GM12801 (cell line): ENCODE measurements around the gene PLXNA4.

Source experiments
- TF ChIP-seq, protein P1 (sequence below): IDR thresholded peaks from one replicate; pipeline ENCODE4 v1.5.1; 2011; ENCODE audit warnings: control low read depth; ENCODE audit not compliant: insufficient read length; ENCODE audit errors: extremely low read depth

Gene PLXNA4

DNA sequence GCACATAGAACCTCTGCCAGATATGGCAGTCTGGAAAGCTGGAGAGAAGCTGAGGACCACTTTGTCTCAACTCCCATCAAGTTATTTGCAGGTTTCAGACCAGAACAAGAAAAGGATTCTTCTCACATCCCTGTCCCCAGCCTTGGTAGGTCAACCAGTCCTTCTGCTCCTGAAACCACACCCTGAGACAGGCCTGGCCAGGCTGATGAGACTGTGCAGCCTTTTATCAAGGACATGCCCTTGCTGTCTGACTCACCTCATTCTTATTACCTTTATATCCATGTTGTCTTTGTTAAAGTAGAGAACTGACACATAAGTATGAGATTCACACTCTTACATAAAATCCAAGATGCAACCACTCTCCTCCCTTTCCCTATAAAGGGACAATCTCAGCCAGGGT is 354.9 kb downstream of the PLXNA4 start:
- TF ChIP-seq, protein P1, sequence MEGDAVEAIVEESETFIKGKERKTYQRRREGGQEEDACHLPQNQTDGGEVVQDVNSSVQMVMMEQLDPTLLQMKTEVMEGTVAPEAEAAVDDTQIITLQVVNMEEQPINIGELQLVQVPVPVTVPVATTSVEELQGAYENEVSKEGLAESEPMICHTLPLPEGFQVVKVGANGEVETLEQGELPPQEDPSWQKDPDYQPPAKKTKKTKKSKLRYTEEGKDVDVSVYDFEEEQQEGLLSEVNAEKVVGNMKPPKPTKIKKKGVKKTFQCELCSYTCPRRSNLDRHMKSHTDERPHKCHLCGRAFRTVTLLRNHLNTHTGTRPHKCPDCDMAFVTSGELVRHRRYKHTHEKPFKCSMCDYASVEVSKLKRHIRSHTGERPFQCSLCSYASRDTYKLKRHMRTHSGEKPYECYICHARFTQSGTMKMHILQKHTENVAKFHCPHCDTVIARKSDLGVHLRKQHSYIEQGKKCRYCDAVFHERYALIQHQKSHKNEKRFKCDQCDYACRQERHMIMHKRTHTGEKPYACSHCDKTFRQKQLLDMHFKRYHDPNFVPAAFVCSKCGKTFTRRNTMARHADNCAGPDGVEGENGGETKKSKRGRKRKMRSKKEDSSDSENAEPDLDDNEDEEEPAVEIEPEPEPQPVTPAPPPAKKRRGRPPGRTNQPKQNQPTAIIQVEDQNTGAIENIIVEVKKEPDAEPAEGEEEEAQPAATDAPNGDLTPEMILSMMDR, result no peak

DNA sequence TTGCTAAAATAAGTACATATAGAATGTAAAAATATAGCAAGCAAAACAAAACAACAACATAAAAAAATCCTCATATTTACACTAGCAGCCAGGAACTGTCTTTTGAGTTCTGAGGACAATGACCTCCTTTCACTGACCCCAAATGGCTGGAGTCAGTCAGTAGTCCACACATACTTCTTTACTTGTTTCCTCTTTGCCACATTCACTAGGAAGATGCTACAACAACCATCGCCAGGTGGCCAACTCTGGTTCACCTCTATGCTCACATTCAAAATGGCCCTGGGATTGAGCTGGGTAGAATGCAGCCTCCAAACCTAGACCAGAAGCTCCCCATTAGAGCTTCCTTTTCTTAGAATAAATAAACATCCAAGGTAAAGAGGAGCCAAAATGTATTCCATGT is 356.2 kb downstream of the PLXNA4 start:
- TF ChIP-seq, protein P1, result no peak

- TF ChIP-seq, protein P1, result no peak
Observed at GRCh38 chr7:132218876-132219275, 357.4 kb downstream of the PLXNA4 start.

DNA sequence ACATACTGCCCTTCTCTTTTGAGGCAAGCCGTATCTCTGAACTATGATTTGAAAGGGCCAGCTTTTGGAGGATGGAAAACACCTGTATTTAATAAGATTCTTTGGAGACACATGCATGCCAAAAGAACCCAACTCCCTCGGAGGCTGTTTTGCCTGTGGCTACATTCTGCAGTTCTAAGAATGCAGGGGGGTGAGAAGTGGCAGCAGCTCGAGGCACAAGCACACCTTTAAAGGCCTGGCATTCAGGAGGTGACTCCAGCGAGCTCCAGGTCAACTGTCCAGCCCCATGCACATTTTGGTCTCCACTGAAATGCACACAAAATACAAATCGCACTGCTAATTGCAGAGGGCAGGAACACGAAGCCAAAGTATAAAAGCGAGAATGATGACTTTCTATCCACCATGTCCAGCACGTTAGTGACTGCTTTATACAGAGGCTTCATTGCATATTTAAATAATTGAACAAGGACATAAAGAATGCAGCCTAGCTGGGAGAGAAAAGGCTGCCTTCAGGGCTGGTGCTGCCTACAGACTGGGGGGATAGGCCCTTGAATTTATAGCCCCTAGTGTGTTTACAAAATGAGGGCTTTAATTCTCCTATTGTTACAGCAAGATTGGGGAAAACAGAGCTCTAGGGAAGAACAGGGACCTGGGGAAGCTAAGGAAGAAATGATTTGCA is 359.3 kb downstream of the PLXNA4 start:
- TF ChIP-seq, protein P1, result no peak

DNA sequence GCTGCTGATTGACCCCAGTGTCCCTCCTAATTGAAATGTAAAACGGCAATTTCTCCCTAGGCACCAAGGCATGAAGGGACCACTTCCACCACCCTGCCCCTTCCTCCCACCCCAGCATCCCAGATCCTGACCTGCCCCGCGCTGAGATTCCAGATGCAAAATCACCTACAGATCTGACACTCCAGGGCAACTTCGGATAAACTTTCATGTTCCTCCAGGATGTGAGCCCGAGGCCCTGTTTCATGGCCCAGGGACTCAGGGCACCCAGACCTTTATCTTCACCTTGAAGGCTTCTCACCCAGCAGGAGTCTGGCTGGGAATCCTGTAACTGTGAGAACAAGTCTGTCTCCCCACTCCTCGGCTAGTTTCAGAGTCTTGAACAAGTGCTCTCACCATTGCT is 361.8 kb downstream of the PLXNA4 start:
- TF ChIP-seq, protein P1, result no peak

GRCh38 chr7:132213583-132213982 is 362.7 kb downstream of the PLXNA4 start:
- TF ChIP-seq, protein P1, result no peak

- TF ChIP-seq, protein P1, result no peak
Observed at GRCh38 chr7:132211971-132212370, 364.3 kb downstream of the PLXNA4 start.

DNA sequence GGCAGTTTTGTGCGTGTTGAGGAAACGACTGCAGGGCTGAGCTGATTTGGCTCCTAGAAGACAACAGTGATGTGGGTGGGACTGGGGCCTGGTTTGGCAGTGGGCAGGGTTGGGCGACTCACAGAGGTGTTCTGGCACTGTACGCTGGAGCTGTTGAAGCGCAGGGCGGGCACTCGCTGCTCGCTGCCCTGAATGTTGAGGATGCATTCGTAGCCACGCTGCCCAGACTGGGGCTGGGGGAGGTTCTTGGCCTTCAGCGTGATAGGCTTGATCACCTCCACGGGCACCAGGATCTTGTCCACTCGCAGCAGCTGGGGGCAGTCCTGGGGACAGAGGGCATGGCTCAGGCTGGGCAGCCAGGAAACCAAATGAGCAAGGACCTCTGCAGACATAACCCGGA is 365.4 kb downstream of the PLXNA4 start:
- TF ChIP-seq, protein P1, result no peak
